Measurements from ENCODE around the gene DYNC1I1.

DNA sequence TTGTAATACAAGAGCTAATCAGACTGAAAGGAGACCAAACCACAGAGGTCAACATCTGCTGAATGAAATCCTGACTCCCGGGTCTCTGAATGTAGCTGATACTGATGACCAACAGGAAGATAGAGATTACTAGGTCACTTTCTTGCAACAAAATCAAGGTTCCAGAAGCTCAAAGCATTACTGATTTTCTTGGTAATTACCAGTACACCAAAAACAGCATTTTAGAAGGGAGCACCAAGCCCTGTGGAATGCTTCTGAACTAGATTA is 371.8 kb downstream of the DYNC1I1 start:
- TF ChIP-seq, protein P1, sequence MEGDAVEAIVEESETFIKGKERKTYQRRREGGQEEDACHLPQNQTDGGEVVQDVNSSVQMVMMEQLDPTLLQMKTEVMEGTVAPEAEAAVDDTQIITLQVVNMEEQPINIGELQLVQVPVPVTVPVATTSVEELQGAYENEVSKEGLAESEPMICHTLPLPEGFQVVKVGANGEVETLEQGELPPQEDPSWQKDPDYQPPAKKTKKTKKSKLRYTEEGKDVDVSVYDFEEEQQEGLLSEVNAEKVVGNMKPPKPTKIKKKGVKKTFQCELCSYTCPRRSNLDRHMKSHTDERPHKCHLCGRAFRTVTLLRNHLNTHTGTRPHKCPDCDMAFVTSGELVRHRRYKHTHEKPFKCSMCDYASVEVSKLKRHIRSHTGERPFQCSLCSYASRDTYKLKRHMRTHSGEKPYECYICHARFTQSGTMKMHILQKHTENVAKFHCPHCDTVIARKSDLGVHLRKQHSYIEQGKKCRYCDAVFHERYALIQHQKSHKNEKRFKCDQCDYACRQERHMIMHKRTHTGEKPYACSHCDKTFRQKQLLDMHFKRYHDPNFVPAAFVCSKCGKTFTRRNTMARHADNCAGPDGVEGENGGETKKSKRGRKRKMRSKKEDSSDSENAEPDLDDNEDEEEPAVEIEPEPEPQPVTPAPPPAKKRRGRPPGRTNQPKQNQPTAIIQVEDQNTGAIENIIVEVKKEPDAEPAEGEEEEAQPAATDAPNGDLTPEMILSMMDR (IDR thresholded peaks at IDR 0.05): no peak
- TF ChIP-seq YY1 (IDR thresholded peaks at IDR 0.05; ENCODE audit: low read depth) (no peak), ELF1 (IDR thresholded peaks at IDR 0.05) (no peak), RAD21 (IDR thresholded peaks at IDR 0.05; ENCODE audit: low read length) (no peak), POLR2AphosphoS5 (IDR thresholded peaks at IDR 0.05; ENCODE audit: low read depth, low read length) (no peak), EP300 (IDR thresholded peaks at IDR 0.05; ENCODE audit: borderline replicate concordance in 1 of 2, low read depth in 1 of 2, low read length in 1 of 2) (no peak), SMC3 (IDR thresholded peaks at IDR 0.05; ENCODE audit: low read depth, low read length) (no peak), EZH2phosphoT487 (IDR thresholded peaks at IDR 0.05; ENCODE audit: borderline replicate concordance, low read depth) (no peak), TAF1 (IDR thresholded peaks at IDR 0.05; ENCODE audit: borderline replicate concordance, low read depth, low read length) (no peak), JUND (IDR thresholded peaks at IDR 0.05) (no peak), CHD2 (IDR thresholded peaks at IDR 0.05; ENCODE audit: low read length, partially characterized antibody) (no peak)
- TF ChIP-seq, protein P2, sequence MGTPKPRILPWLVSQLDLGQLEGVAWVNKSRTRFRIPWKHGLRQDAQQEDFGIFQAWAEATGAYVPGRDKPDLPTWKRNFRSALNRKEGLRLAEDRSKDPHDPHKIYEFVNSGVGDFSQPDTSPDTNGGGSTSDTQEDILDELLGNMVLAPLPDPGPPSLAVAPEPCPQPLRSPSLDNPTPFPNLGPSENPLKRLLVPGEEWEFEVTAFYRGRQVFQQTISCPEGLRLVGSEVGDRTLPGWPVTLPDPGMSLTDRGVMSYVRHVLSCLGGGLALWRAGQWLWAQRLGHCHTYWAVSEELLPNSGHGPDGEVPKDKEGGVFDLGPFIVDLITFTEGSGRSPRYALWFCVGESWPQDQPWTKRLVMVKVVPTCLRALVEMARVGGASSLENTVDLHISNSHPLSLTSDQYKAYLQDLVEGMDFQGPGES (IDR thresholded peaks at IDR 0.05; ENCODE audit: low read depth, low read length): no peak
- TF ChIP-seq, protein P3, sequence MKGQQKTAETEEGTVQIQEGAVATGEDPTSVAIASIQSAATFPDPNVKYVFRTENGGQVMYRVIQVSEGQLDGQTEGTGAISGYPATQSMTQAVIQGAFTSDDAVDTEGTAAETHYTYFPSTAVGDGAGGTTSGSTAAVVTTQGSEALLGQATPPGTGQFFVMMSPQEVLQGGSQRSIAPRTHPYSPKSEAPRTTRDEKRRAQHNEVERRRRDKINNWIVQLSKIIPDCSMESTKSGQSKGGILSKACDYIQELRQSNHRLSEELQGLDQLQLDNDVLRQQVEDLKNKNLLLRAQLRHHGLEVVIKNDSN (IDR thresholded peaks at IDR 0.05; ENCODE audit: borderline replicate concordance, low read depth): no peak
